ENCODE data around the gene ASB16. TPM values are rescaled to one million over a fixed set of nuclear protein-coding genes. Genes with fewer than 3 reads are reported as not detected.
"Not testable (repeated sequence)": the region's sequence is repeated elsewhere in the genome, so short reads cannot be mapped to it uniquely, and the experiment has no call there.

The ASB16 gene
- total RNA-seq, 1 donor from 2014 or later, result 0.09 TPM

DNA sequence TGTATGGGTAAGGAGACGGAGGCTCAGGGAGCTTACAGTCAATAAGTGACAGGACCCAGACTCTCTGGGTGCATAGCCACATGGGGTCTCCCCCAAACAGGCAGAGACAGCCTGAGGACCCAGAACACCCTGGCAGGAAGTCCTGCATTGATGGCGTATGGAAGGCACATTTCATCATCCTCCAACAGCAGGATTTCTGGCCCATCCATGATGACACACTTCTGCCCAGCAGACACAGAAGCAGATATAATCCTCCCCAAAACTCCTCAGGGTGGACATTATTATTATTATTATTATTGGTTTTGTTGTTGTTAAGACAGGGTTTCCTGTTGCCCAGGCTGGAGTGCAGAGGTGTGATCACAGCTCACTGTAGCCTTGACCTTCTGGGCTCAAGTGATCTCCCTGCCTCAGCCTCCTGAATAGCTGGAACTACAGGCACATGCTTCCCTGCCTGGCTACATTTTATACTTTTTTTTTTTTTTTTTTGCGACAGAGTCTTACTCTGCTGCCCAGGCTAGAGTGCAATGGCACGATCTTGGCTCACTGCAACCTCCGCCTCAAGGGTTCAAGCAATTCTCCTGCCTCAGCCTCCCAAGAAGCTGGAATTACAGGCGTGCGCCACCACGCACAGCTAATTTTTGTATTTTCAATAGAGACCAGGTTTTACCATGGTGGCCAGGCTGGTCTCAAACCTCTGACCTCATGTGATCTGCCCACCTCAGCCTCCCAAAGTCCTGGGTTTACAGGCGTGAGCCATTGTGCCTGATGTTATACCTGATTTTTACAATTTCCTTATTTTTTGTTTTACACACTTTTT is 35.5 kb upstream of the ASB16 start:
- intact Hi-C loops (cut with micrococcal nuclease), result no loop called here

DNA sequence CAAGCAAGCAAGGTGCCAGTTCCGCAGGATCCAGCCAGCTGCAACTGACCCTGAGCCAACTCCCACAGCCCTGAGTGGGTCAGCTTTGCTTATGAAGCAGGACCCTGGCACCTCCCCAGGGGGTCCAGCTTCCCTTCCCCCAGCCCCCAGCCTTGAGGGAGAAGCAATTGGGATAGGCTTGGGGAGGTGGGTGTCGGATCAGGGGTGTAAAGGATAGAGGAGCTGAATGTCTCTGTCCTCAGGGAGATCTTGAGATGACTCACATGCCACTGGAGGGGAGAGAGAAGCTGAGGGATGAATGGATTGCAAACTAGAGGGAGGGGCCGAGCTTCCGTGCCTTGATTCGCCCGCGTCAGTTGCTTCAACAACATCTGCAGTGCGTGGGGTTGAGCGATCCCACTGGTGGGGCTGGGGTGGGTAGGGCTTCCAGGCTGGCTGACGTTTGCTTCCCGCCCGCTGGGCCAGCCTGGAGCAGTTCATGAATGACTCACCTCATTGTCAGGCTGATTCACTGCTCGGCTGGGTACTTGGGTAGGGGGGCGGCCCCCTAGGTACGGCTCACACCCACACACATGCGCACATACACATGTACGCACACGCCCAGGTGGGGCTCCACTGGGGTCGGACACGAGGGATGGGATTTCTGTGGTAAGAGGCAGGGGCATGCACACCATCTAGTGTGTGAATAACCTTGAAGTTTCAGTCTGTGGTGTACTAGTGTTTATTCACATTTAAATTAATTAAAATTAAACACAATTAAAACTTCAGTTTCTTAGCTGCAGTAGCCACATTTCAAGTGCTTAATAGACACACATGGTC is 32.4 kb upstream of the ASB16 start:
- intact Hi-C loops (cut with micrococcal nuclease), result loop anchor here (2.0 kb wide), 1 partner anchor 51 kb away; no protein-coding TSS in a partner anchor
- Mint-ChIP-seq H3K27me3 (no peaks in the 10 kb centered on the region), H3K9me3 (no peaks in the 10 kb centered on the region), H3K4me3 (peak overlapping the region; percentile 67), H3K4me1 (peaks cover 23% of the 10 kb centered on the region), H3K27ac (peak overlapping the region; percentile 92), H3K36me3 (ENCODE audit: low read depth) (peaks cover 2% of the 10 kb centered on the region)
- peak; percentile 84 for DNase-seq

More for the DNA sequence above, 35.5 kb upstream of the ASB16 start:
- Mint-ChIP-seq H3K27me3 (no peaks in the 10 kb centered on the region), H3K4me1 (peaks cover 21% of the 10 kb centered on the region), H3K27ac (no peak overlapping the region), H3K36me3 (ENCODE audit: low read depth) (no peaks in the 10 kb centered on the region), H3K9me3 (no peaks in the 10 kb centered on the region), H3K4me3 (no peak overlapping the region)
- no peak for DNase-seq

GRCh38 chr17:44143921-44144320 is 26.6 kb upstream of the ASB16 start:
- Mint-ChIP-seq H3K36me3 (ENCODE audit: low read depth) (peaks cover 23% of the 10 kb centered on the region), H3K4me1 (peaks cover 13% of the 10 kb centered on the region)
- H3K4me3 Mint-ChIP-seq, H3K9me3 Mint-ChIP-seq, H3K27me3 Mint-ChIP-seq, H3K27ac Mint-ChIP-seq, DNase-seq: not testable (repeated sequence)
- intact Hi-C loops (cut with micrococcal nuclease), result loop anchor here (5.0 kb wide), 1 partner anchor 183 kb away; no protein-coding TSS in a partner anchor

DNA sequence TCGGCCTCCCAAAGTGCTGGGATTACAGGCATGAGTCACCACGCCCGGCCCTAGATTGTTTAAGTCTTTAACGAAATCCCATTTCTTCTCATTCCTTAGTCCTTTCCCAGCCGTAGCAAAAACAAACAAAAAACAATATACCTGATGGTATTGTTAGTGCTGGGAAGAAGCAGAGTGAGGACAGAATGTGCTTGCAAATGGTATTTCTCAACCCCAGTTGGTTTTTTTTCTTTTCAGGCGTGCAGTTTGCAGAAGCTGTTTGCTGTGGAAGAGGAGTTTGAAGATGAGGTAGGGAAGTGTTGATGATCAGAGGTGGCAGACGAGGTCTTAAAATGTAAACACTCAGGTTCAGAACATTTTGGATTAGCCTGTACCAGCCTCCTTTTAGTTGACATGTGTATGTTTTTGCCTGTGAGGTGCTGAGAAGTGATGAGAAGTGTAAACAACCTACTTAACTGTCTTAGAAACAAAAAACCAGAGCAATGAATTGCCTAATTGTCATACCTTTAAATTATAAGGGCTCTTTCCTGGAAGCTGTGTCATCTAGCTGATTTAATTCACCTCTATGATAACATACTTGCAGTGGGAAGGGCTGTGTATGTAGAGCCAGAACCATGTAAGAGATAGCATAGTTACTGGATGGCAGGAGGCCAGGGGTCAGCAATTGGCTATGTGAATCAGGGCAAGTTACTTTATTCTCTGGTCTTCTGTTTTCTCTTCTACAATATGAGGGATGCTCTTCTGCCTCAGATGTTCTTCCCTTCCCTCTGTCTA is 25.4 kb upstream of the ASB16 start:
- intact Hi-C loops (cut with micrococcal nuclease), result loop anchor here (5.0 kb wide), 1 partner anchor 182 kb away; no protein-coding TSS in a partner anchor
- no peaks in the 10 kb centered on the region for H3K9me3 Mint-ChIP-seq
- H3K4me1 Mint-ChIP-seq, result peaks cover 17% of the 10 kb centered on the region
- no peak for DNase-seq
- peaks cover 28% of the 10 kb centered on the region for H3K36me3 Mint-ChIP-seq (ENCODE audit: low read depth)
- H3K4me3 Mint-ChIP-seq, result no peak overlapping the region
- no peaks in the 10 kb centered on the region for H3K27me3 Mint-ChIP-seq
- H3K27ac Mint-ChIP-seq, result no peak overlapping the region

DNA sequence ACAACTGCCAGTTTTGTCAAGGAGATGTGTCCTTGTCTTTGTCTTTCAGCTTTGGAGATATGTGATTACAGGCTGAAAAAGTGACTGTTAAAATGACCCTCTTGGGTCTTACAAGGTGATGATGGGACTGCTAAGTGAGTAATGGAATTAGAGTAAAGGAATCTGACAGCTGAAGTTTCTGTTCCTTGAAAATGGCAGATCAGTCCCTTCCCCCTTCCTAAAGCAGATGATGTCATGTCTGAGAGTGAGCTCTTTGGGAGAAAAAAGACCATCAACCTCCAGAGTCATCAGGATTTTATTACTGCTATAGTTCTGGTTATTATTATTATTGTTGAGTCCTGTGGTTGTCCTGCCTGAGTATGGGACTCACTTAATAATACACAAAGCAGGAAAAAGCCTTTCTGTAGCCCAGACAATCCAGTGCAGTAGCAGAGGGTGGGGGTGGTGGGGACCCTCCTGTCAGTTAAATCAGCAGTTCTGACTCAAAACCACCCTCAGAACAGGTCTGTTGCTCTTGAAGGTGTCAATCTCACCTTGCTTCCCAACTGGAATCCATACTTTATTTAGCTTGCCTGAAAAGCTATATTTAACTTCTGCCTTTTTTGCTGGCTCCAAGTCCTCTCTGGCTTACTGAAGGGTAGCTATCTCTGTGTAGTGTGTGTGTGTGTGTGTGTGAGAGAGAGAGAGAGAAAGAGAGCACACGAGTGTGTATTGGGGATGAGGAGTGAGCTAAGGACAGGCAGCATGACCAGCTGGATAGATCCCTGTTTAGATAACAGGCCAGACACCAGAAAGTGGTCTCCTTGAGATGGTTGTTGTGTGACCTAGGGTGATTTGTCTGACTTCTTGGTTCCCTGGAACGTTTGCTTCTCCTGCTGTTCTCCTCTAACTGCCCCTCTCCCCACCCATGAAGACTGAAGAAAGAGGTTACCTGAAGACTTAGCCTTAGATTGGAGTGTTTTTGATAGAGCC is 23.8 kb upstream of the ASB16 start:
- no peaks in the 10 kb centered on the region for H3K27me3 Mint-ChIP-seq
- no peak overlapping the region for H3K4me3 Mint-ChIP-seq
- peaks cover 21% of the 10 kb centered on the region for H3K4me1 Mint-ChIP-seq
- peaks cover 30% of the 10 kb centered on the region for H3K36me3 Mint-ChIP-seq (ENCODE audit: low read depth)
- no peak for DNase-seq
- H3K27ac Mint-ChIP-seq, result no peak overlapping the region
- no peaks in the 10 kb centered on the region for H3K9me3 Mint-ChIP-seq
- intact Hi-C loops (cut with micrococcal nuclease), result no loop called here

GRCh38 chr17:44147812-44148211 is 22.7 kb upstream of the ASB16 start:
- H3K36me3 Mint-ChIP-seq (ENCODE audit: low read depth), result peaks cover 34% of the 10 kb centered on the region
- no peak for DNase-seq
- intact Hi-C loops (cut with micrococcal nuclease), result no loop called here
- peaks cover 18% of the 10 kb centered on the region for H3K4me1 Mint-ChIP-seq
- H3K27ac Mint-ChIP-seq, result no peak overlapping the region
- no peaks in the 10 kb centered on the region for H3K9me3 Mint-ChIP-seq
- no peaks in the 10 kb centered on the region for H3K27me3 Mint-ChIP-seq
- no peak overlapping the region for H3K4me3 Mint-ChIP-seq

DNA sequence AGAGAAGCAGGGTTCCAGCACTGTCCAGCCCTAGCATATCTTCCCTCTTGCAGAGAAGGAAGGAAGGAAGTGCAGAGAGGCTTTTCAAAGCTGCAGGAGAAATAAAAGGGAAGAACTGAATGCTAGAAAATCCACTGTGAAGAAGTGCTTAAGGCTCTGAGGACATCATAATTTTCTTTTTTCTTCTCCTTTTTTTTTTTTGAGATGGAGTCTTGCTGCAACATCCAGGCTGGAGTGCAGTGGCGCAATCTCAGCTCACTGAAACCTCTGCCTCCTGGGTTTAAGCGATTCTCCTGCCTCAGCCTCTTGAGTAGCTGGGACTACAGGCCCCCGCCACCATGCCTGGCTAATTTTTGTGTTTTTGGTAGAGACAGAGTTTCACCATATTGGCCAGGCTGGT is 21.4 kb upstream of the ASB16 start:
- intact Hi-C loops (cut with micrococcal nuclease); H3K9me3 Mint-ChIP-seq; H3K27ac Mint-ChIP-seq; H3K4me3 Mint-ChIP-seq; H3K27me3 Mint-ChIP-seq; DNase-seq: not testable (repeated sequence)
- H3K36me3 Mint-ChIP-seq (ENCODE audit: low read depth), result peaks cover 39% of the 10 kb centered on the region
- peaks cover 18% of the 10 kb centered on the region for H3K4me1 Mint-ChIP-seq

- Mint-ChIP-seq H3K4me1 (peaks cover 18% of the 10 kb centered on the region), H3K27ac (peak overlapping the region; percentile 1), H3K9me3 (no peaks in the 10 kb centered on the region), H3K36me3 (ENCODE audit: low read depth) (peaks cover 44% of the 10 kb centered on the region), H3K27me3 (no peaks in the 10 kb centered on the region), H3K4me3 (no peak overlapping the region)
- intact Hi-C loops (cut with micrococcal nuclease), result no loop called here
- DNase-seq, result no peak
These were observed 20.7 kb upstream of the ASB16 start for GRCh38 chr17:44149750-44150329.

- Mint-ChIP-seq H3K36me3 (ENCODE audit: low read depth) (peaks cover 39% of the 10 kb centered on the region), H3K27ac (peak overlapping the region; percentile 3), H3K4me1 (peaks cover 13% of the 10 kb centered on the region), H3K4me3 (no peak overlapping the region), H3K27me3 (no peaks in the 10 kb centered on the region), H3K9me3 (no peaks in the 10 kb centered on the region)
- no peak for DNase-seq
- intact Hi-C loops (cut with micrococcal nuclease), result no loop called here
These were observed 17.6 kb upstream of the ASB16 start for GRCh38 chr17:44152875-44153274.

- peaks cover 35% of the 10 kb centered on the region for H3K36me3 Mint-ChIP-seq (ENCODE audit: low read depth)
- intact Hi-C loops (cut with micrococcal nuclease), result no loop called here
- H3K27me3 Mint-ChIP-seq, result no peaks in the 10 kb centered on the region
- H3K9me3 Mint-ChIP-seq, result no peaks in the 10 kb centered on the region
- no peak overlapping the region for H3K27ac Mint-ChIP-seq
- DNase-seq, result no peak
- peaks cover 8% of the 10 kb centered on the region for H3K4me1 Mint-ChIP-seq
- H3K4me3 Mint-ChIP-seq, result no peak overlapping the region
These were observed 15.0 kb upstream of the ASB16 start for GRCh38 chr17:44155488-44155887.

DNA sequence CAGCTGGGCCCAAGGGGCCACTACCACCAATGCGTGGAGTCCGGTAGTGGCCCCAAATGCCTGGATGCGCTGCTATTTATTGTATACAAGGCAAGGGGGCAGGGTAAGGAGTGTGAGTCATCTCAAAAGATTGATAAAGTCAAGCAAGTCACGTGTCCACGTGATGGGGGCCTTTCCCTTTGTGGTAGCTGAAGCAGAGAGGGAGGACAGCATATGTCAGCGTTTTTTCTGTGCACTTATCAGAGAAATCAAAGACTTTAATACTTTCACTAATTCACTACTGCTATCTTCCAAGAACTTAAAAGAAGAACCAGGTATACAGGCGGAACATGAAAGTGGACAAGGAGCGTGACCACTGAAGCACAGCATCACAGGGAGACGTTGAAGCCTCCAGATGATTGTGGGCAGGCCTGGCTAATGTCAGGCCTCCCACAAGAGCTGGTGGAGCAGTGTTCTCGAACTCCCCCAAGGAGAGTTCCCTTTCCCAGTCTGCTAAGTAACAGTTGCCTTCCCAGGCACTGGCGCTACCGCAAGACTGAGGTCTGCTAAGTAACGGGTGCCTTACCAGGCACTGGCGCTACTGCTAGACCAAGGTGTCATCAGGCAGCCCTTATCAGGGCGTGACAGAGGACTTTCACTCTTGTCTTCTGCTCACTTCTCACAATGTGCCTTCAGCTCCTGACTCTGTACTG is 10.8 kb upstream of the ASB16 start:
- Mint-ChIP-seq H3K9me3 (no peaks in the 10 kb centered on the region), H3K27ac (no peak overlapping the region), H3K36me3 (ENCODE audit: low read depth) (peaks cover 22% of the 10 kb centered on the region), H3K4me1 (peaks cover 2% of the 10 kb centered on the region), H3K4me3 (no peak overlapping the region), H3K27me3 (no peaks in the 10 kb centered on the region)
- intact Hi-C loops (cut with micrococcal nuclease), result loop anchor here (10.0 kb wide), 1 partner anchor 215 kb away; the partner anchor contains the start of gene PPY
- no peak for DNase-seq

GRCh38 chr17:44164476-44164875 is 6.0 kb upstream of the ASB16 start:
- Mint-ChIP-seq H3K9me3 (no peaks in the 10 kb centered on the region), H3K27ac (no peak overlapping the region), H3K36me3 (ENCODE audit: low read depth) (peaks cover 9% of the 10 kb centered on the region), H3K4me3 (no peak overlapping the region), H3K27me3 (no peaks in the 10 kb centered on the region), H3K4me1 (peaks cover 7% of the 10 kb centered on the region)
- intact Hi-C loops (cut with micrococcal nuclease), result loop anchor here (10.0 kb wide), 1 partner anchor 220 kb away; the partner anchor contains the start of gene PPY
- no peak for DNase-seq
